WERI-Rb-1 (cell line): ENCODE measurements around the gene ABHD12.

Source experiments
- DNase-seq: peaks from one replicate; pipeline ENCODE4 v3.0.0-alpha.2; 2020
- H3K27ac ChIP-seq: fragments of 250-450 bp; sonication (Bioruptor Pico); 2 replicates; pipeline ENCODE4 v1.5.1; 2020; ENCODE audit warnings: mild to moderate bottlenecking, moderate library complexity
- H3K27me3 ChIP-seq: fragments of 250-450 bp; sonication (Bioruptor Pico); 2 replicates; pipeline ENCODE4 v1.5.1; 2021; ENCODE audit warnings: mild to moderate bottlenecking, low read depth, moderate library complexity; ENCODE audit not compliant: insufficient read depth, severe bottlenecking
- H3K36me3 ChIP-seq: fragments of 250-450 bp; sonication (Bioruptor Pico); 2 replicates; pipeline ENCODE4 v1.5.1; 2020; ENCODE audit warnings: mild to moderate bottlenecking, moderate library complexity
- H3K4me3 ChIP-seq: 2 replicates; pipeline ENCODE4 v1.5.1; 2011; ENCODE audit warnings: low read depth, mild to moderate bottlenecking, control low read depth, low read length
- H3K9me3 ChIP-seq: fragments of 250-450 bp; sonication (Bioruptor Pico); 2 replicates; pipeline ENCODE4 v1.5.1; 2021; ENCODE audit warnings: mild to moderate bottlenecking, moderate library complexity; ENCODE audit not compliant: severe bottlenecking
- TF ChIP-seq, protein P1 (sequence below): IDR thresholded peaks from 2 replicates; pipeline ENCODE4 v1.5.1; 2011; ENCODE audit warnings: low read depth, mild to moderate bottlenecking, control low read depth, inconsistent platforms, low read length

ABHD12 gene

DNA sequence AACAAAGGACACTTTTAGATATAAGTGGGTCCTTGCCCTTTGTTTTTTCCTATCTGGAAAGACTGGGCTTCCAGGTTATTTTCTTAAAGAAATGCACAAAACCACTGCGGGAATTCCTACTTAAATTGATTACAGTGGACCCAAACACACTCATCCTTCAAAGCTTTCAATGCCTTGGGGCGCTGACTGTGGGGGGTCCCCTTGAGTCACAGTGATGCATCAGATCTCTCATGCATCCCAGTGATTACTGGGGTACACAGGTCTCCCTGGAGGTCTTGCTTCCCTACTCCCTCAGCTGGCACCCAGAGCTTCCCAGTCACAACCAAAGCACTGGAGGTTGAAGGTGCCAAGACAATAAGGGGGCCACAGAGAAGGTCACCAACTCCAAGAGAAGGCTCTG, 20.7 kb downstream of the ABHD12 start:
- TF ChIP-seq, protein P1, sequence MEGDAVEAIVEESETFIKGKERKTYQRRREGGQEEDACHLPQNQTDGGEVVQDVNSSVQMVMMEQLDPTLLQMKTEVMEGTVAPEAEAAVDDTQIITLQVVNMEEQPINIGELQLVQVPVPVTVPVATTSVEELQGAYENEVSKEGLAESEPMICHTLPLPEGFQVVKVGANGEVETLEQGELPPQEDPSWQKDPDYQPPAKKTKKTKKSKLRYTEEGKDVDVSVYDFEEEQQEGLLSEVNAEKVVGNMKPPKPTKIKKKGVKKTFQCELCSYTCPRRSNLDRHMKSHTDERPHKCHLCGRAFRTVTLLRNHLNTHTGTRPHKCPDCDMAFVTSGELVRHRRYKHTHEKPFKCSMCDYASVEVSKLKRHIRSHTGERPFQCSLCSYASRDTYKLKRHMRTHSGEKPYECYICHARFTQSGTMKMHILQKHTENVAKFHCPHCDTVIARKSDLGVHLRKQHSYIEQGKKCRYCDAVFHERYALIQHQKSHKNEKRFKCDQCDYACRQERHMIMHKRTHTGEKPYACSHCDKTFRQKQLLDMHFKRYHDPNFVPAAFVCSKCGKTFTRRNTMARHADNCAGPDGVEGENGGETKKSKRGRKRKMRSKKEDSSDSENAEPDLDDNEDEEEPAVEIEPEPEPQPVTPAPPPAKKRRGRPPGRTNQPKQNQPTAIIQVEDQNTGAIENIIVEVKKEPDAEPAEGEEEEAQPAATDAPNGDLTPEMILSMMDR: no peak
- no peak overlapping the region for H3K27ac ChIP-seq
- H3K9me3 ChIP-seq: no peaks in the 10 kb centered on the region
- DNase-seq: no peak
- H3K36me3 ChIP-seq: peaks cover 5% of the 10 kb centered on the region; the same call in 1 of the 2 replicates
- no peaks in the 10 kb centered on the region for H3K27me3 ChIP-seq
- no peak overlapping the region for H3K4me3 ChIP-seq

DNA sequence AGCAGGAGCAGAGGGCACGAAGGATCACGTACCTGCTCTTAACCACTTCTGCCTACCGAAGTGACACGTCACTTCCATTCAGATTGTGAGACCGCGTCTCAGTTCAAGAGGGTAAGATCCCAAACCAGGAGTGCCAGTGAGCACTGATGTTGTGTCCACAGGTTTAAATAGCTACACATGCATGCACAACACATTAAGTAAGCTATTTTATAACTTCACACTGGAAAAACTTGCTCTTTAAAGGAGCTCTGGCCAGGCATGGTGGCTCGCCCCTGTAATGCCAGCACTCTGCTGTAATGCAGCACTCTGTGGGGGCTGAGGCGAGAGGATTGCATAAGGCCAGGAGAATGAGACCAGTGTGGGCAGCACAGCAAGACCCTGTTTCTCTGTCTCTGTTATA, 21.1 kb downstream of the ABHD12 start:
- DNase-seq: no peak
- no peaks in the 10 kb centered on the region for H3K9me3 ChIP-seq
- H3K36me3 ChIP-seq: peaks cover 5% of the 10 kb centered on the region; the same call in 1 of the 2 replicates
- no peak overlapping the region for H3K27ac ChIP-seq
- no peak overlapping the region for H3K4me3 ChIP-seq
- TF ChIP-seq, protein P1: no peak
- H3K27me3 ChIP-seq: no peaks in the 10 kb centered on the region

DNA sequence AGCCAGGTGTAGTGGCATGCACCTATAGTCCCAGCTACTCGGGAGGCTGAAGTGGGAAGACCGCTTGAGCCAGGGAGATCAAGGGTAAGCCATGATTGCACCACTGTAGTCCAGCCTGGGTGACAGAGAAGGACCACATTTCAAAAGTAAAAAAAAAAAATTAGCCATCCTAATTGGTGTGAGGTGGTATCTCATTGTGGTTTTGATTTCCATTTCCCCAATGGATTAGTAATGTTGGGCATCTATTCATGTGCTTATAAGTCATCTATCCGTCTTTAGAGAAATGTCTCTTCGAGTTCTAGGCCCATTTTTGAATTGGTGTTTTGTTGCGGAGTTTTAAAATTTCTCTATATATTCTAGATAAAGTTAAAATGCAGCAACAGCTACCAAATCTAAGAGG, 21.7 kb downstream of the ABHD12 start:
- no peaks in the 10 kb centered on the region for H3K9me3 ChIP-seq
- H3K27me3 ChIP-seq: no peaks in the 10 kb centered on the region
- DNase-seq: no peak
- TF ChIP-seq, protein P1: no peak
- peaks cover 5% of the 10 kb centered on the region for H3K36me3 ChIP-seq
- no peak overlapping the region for H3K27ac ChIP-seq
- H3K4me3 ChIP-seq: no peak overlapping the region

DNA sequence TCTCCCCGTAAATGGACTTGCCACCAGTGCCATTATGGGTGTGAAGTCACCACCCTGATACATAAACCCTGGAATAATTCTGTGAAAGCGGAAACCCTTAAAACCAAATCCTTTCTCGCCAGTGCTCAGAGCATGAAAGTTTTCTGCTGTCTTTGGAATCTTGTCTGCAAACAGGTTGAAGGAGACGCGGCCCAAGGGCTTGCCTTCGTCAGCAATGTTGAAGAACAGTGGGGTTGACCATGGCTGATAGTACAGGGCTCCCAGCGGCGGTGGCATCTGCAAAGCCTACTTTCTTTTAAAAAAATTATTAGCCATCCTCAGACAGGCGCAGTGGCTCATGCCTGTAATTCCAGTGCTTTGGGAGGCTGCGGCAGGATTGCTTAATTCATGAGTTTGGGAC, 22.1 kb downstream of the ABHD12 start:
- TF ChIP-seq, protein P1: no peak
- H3K27me3 ChIP-seq: no peaks in the 10 kb centered on the region
- H3K27ac ChIP-seq: no peak overlapping the region
- no peak overlapping the region for H3K4me3 ChIP-seq
- no peak for DNase-seq
- H3K9me3 ChIP-seq: no peaks in the 10 kb centered on the region
- H3K36me3 ChIP-seq: peaks cover 5% of the 10 kb centered on the region

DNA sequence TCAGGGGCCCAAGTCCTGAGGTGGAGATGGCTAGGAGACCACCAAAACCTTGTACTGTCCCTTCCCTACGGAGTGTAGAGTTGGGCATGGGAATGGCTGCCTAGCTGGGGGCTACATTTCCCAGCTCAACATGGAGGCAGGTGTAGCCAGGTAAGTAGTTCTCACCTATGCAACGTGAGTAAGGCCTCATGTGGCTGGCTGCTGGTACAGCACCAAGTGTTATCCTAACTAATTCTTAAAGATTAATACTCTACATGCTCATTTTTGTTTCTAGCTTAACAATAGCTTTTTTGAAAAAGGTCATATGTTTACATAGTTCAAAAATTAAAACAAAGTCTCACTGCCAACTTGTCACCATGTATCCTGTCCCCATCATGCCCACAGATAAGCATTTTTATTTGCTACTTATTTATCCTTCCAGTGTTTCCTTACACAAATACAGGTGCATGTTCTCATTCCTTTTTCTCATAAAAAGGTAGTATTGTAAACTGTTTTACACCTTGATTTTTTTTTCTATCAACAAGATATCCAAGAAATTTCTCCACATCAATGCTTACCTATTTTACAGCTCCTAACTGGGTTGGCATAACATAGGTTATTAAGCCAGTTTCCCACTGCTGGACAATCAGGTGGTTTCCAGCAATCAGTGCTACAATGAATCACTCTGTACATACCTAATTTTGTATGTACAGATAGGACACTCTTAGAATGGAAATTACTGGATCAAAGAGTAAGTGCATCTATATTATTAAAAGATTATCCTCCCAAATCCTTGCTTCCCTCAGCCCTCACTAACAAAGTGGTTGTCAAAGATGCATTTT, 25.5 kb downstream of the ABHD12 start:
- TF ChIP-seq, protein P1: no peak
- Histone ChIP-seq H3K27ac (no peak overlapping the region), H3K9me3 (no peaks in the 10 kb centered on the region), H3K27me3 (no peaks in the 10 kb centered on the region), H3K36me3 (no peaks in the 10 kb centered on the region; the same call in 1 of the 2 replicates), H3K4me3 (no peak overlapping the region)
- no peak for DNase-seq
